Measurements from ENCODE around the gene ZSWIM4. TPM values are rescaled to one million over a fixed set of nuclear protein-coding genes. Genes with fewer than 3 reads are reported as not detected.
A peak's percentile ranks its signal among the peaks of the same experiment; 100 is the strongest.

Gene ZSWIM4
- total and polyA plus RNA-seq, 2 of the 13 experiments (the other 11 are each of a cell fraction or from before 2014, with no cell fraction given) = 0.33 to 0.86 TPM

- TF ChIP-seq ZNF609 (CRISPR knock-in tag; IDR thresholded peaks at IDR 0.05; ENCODE audit: borderline replicate concordance) = no peak
- TF ChIP-seq PHF5A (CRISPR knock-in tag; IDR thresholded peaks at IDR 0.05; ENCODE audit: low read depth, unreplicated experiment) = no peak
- no peak for TF ChIP-seq ZNF670 (CRISPR knock-in tag; IDR thresholded peaks at IDR 0.05; ENCODE audit: borderline replicate concordance)
- TF ChIP-seq ZNF260 (CRISPR knock-in tag; IDR thresholded peaks at IDR 0.05; ENCODE audit: borderline replicate concordance, low read depth) = no peak
- no peak for TF ChIP-seq PTBP1 (IDR thresholded peaks at IDR 0.05; ENCODE audit: low read depth, low read length, poor library complexity, severe bottlenecking)
- peak; percentile 31; the same call in 1 of the 2 replicates for TF ChIP-seq RAD21 (CRISPR knock-in tag; IDR thresholded peaks at IDR 0.05)
- TF ChIP-seq ZNF781 (CRISPR knock-in tag; IDR thresholded peaks at IDR 0.05; ENCODE audit: borderline replicate concordance, not compliant biosample characterization) = no peak
- no peak for TF ChIP-seq HOMEZ (CRISPR knock-in tag; IDR thresholded peaks at IDR 0.05; ENCODE audit: low read depth)
- TF ChIP-seq THAP11 (CRISPR knock-in tag; IDR thresholded peaks at IDR 0.05) = peak; percentile 10; the same call in 1 of the 2 replicates
- TF ChIP-seq ZNF552 (CRISPR knock-in tag; IDR thresholded peaks at IDR 0.05; ENCODE audit: borderline replicate concordance) = no peak
- 0 out of 2 replicates have a peak, but pooled peaks have one; percentile 1 for TF ChIP-seq IRF2 (CRISPR knock-in tag; IDR thresholded peaks at IDR 0.05)
- peak; percentile 41; the same call in 1 of the 2 replicates for TF ChIP-seq UBTF (CRISPR knock-in tag; IDR thresholded peaks at IDR 0.05)
- TF ChIP-seq RBFOX2 (IDR thresholded peaks at IDR 0.05; ENCODE audit: low read depth, low read length) = peak; percentile 61; the same call in 1 of the 2 replicates
These were observed 55.0 kb downstream of the ZSWIM4 start (continued) for GRCh38 chr19:13849991-13850909.
